ENCODE measurements around the gene NHP2.
"Not testable (repeated sequence)": the region's sequence is repeated elsewhere in the genome, so short reads cannot be mapped to it uniquely, and the experiment has no call there.

The NHP2 gene

DNA sequence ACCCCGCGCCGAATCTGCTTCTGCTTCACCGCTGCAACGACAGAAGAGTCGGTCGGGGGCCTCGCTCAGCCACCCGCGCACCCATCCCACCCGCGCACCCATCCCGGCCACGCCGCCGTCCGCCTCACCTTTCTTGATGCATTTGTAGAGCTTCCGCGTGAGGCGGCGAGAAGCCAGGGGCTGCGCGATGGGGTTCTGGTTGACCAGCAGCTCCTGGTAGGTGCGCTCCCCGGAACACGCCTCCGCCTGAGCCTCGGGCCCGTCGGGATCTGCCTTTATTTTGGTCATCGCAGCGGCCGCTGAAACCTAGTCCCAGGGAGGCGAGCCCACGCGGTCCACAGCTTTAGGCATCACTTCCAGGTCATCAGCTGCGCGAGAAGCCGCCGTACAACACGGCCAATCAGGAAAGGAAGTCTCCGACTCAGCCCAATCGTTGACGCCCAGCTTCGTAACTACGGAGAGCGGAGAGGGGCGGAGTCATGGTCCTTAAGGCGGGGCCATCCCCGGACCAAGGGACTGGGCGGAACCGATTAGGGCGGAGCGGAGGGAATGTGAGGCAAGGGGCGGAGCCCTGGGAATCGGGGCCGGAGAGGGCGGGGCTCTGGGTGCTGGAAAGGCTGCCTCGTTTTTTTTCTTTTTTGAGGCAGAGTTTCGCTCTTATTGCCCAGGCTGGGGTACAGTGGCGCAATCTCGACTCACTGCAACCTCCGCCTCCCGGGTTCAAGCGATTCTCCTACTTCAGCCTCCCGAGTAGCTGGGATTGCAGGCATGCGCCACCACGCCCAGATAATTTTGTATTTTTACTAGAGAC is at the start of gene NHP2:
NHP2 (minus strand) TSS at position 356 of the 811 bp plus-strand sequence; CDS start at position 288, 68 bp downstream.
- H3K4me3 ChIP-seq (ENCODE audit: low read depth, low read length) = peak within 1 kb of the TSS; percentile 80
- TF ChIP-seq, protein P1, sequence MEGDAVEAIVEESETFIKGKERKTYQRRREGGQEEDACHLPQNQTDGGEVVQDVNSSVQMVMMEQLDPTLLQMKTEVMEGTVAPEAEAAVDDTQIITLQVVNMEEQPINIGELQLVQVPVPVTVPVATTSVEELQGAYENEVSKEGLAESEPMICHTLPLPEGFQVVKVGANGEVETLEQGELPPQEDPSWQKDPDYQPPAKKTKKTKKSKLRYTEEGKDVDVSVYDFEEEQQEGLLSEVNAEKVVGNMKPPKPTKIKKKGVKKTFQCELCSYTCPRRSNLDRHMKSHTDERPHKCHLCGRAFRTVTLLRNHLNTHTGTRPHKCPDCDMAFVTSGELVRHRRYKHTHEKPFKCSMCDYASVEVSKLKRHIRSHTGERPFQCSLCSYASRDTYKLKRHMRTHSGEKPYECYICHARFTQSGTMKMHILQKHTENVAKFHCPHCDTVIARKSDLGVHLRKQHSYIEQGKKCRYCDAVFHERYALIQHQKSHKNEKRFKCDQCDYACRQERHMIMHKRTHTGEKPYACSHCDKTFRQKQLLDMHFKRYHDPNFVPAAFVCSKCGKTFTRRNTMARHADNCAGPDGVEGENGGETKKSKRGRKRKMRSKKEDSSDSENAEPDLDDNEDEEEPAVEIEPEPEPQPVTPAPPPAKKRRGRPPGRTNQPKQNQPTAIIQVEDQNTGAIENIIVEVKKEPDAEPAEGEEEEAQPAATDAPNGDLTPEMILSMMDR (conservative IDR thresholded peaks at IDR 0.05; ENCODE audit: low read depth, low read length) = no peak
- DNase-seq (ENCODE audit: low read depth) = peak; percentile 99

DNA sequence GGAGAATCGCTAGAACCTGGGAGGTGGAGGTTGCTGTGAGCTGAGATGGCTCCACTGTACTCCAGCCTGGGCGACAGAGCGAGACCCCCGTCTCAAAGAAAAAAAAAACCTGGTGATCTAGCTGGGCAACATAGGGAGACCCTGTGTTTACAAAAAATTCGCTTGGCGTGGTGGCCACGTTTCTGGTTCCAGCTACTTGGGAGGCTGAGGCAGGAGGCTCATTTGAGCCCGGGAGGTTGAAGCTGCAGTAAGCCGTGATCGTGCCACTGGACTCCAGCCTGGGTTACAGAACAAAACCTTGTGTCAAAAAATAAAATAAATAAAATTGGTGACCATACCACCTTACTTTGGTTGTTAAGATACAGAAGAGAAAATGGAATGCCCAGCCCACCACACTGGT is 48.9 kb upstream of the NHP2 start:
- TF ChIP-seq, protein P1 (conservative IDR thresholded peaks at IDR 0.05; ENCODE audit: low read depth, low read length) = no peak
- DNase-seq (ENCODE audit: low read depth) = no peak
- no peak overlapping the region for H3K4me3 ChIP-seq (ENCODE audit: low read depth, low read length)

DNA sequence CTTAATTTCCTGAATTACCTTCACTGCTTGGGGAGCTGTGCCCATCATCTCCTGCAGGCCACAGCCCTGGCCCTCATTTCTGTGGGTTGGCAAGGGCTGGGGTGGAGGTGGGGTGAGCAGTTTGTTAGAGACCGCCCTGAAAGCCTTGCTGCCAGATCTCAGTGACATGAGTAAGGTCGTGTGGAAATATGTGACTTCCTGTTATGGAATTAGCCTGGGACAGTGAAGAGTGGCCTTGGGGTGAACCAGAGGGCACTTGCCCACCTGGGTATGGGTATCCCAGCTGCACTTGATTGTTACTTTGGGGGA is 48.2 kb upstream of the NHP2 start:
- H3K4me3 ChIP-seq (ENCODE audit: low read depth, low read length) = no peak overlapping the region
- no peak for DNase-seq (ENCODE audit: low read depth)
- TF ChIP-seq, protein P1 (conservative IDR thresholded peaks at IDR 0.05; ENCODE audit: low read depth, low read length) = no peak

DNA sequence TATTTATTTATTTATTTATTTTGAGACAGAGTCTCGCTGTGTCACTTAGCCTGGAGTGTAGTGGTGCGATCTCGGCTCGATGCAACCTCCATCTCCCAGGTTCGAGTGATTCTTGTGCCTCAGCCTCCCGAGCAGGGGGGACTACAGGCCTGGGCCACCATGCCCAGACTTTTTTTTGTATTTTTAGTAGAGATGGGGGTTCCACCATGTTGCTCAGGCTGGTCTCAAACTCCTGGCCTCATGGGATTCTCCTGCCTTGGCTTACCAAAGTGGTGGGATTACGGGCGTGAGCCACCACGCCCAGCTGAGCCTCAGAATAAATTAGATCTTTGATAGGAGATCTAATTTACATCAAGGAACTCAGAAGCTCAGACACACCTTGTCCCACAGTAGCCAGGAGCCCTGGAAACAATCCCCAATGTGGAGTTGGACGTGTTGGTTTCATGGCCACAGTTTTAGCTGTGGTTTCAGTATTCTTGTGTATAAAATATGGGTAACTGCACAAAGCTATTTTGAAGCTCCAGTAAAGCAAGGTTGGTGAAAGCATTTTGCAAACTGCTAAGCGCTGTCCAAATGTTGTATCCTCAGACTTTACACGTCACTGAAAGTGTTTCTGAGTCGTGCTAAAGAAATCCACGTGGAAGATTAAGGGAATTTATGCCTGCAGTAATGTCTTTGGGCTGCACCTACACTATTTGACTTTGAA is 47.7 kb upstream of the NHP2 start:
- TF ChIP-seq, protein P1 (conservative IDR thresholded peaks at IDR 0.05; ENCODE audit: low read depth, low read length) = no peak
- no peak overlapping the region for H3K4me3 ChIP-seq (ENCODE audit: low read depth, low read length)
- peak; percentile 46 for DNase-seq (ENCODE audit: low read depth)

DNA sequence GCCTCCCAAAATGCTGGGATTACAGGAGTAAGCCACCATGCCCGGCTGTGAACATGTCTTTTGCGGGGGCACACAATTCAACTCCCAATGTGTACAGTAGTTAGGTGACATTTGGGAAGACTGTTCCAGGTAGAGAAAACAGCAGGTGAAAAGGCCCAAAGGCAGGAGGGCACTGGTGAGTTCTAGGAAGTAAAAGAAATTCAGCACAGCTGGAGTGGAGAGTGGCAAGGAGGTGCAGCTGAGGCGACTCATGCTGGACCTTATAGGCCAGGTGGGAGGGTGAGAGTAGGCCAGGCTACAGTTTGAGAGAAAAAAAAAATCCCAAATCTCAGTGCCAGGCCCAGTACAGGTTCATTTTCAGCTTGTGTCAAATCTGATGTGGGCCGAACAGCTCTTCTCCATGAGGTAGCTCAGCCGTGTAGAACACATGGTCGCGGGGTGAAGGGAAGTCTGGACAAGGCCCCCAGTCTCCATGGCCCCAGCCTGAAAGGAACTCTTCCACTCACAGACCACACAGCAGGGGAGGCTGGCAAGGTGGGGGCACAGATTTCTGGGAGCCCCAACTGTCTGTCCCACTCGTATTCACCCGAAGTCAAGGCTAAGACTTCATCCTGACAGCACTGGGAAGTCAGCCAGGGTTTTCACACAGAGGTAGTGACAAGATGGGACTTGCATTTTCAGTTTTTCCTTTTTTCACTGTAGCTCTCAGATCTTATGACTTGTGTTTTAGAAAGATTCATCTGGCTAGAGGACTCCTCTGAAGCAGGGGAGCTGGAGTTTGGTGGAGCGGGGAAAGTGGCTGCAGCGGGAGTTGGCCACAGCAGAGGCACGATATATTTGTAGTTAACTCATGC is 46.1 kb upstream of the NHP2 start:
- TF ChIP-seq, protein P1 (conservative IDR thresholded peaks at IDR 0.05; ENCODE audit: low read depth, low read length) = no peak
- no peak for DNase-seq (ENCODE audit: low read depth)
- H3K4me3 ChIP-seq (ENCODE audit: low read depth, low read length) = no peak overlapping the region

DNA sequence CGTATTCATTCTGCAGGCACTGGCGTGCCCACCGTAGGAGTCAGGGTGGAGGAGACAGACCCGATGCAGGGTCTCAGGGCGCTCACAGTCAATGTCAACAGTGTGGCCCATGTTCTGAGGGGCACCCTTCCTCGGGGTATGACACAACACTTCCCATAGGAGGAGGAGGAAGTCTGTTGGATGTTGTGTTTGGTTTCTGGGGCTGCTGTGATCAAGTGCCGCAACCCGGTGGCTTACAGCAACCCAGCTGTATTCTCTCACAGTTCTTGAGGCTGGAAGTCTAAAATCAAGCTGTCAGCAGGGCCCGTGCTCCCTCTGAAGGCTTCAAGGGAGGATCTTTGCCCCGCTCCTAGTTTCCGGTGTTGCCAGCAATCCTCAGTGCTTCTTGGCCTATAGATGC is 45.0 kb upstream of the NHP2 start:
- no peak for DNase-seq (ENCODE audit: low read depth)

DNA sequence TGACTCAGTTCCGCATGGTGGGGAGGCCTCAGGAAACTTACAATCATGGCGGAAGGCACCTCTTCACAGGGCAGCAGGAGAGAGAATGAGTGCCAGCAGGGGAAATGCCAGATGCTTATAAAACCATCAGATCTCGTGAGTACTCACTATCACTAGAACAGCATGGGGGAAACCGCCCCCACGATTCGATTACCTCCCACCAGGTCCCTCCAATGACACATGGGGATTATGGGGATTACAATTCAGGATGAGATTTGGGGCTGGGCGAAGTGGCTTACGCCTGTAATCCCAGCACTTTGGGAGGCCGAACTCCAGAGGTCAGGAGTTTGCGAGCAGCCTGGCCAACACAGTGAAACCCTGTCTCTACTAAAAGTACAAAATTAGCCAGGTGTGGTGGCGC is 44.5 kb upstream of the NHP2 start:
- not testable (repeated sequence) for DNase-seq (ENCODE audit: low read depth)

More for the DNA sequence above, 45.0 kb upstream of the NHP2 start:
- no peak overlapping the region for H3K4me3 ChIP-seq (ENCODE audit: low read depth, low read length)
- TF ChIP-seq, protein P1 (conservative IDR thresholded peaks at IDR 0.05; ENCODE audit: low read depth, low read length) = no peak

More for the DNA sequence above, 44.5 kb upstream of the NHP2 start:
- H3K4me3 ChIP-seq (ENCODE audit: low read depth, low read length) = not testable (repeated sequence)

Data from choroid plexus epithelial cell (primary cell).